Left hindlimb (tissue), 1 donor: ENCODE data around the gene UCHL1.
"Not testable (repeated sequence)": the region's sequence is repeated elsewhere in the genome, so short reads cannot be mapped to it uniquely, and the experiment has no call there.

Experiments used
- DNase-seq: peaks from one replicate; pipeline ENCODE4 v3.0.0-alpha.2; 2018

UCHL1 gene

DNA sequence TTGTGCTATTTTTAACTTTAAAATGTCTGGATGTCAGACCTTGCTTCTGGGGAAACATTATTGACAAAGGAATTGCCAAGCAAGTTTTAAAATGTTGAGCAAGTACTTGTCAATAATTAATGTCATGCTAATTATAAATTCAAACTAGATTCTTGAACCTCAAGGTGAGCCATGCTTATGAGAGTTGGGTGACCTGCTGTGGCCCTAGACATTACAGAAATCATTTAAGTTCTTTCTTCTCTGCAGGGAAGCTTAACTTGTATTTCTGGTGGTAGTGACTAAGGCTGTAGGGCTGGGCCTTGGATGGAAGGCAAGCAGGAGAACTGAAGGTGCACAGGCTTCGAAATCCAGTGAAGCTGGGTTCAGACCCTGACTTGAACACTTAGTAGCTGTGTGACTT lies 14.8 kb upstream of the UCHL1 start:
- DNase-seq = no peak

- DNase-seq = no peak
Observed at GRCh38 chr4:41245983-41246382, 10.7 kb upstream of the UCHL1 start.

GRCh38 chr4:41256131-41256739 lies 493 bp upstream of the UCHL1 start:
- DNase-seq = no peak

GRCh38 chr4:41257257-41257901 lies 651 bp downstream of the UCHL1 start:
- DNase-seq = peak; percentile 60

GRCh38 chr4:41257906-41258305 lies 1.2 kb downstream of the UCHL1 start:
- DNase-seq = no peak

DNA sequence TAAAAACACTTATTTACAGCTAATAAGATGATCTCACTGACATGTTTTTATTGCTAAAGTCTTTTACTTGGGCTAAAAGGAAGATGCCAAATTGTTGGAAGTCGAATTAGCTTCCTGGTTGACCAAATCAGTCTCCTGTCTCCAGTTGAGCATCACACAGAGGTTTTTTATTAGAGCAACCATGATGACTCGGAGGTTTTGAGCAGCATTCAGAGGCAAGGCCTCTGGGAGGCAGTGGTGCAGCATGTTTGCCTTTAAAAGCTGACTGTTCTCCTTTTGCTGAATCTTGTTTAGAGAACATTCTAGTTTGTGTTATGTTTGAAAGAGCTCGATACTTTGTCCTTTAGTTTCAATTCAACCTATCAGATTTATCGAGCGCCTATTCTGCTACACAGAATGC lies 2.1 kb downstream of the UCHL1 start:
- peak; percentile 39 for DNase-seq

- DNase-seq = no peak
Observed at GRCh38 chr4:41260116-41260733, 3.5 kb downstream of the UCHL1 start.

- DNase-seq = no peak
Observed at GRCh38 chr4:41262198-41262597, 5.5 kb downstream of the UCHL1 start.

DNA sequence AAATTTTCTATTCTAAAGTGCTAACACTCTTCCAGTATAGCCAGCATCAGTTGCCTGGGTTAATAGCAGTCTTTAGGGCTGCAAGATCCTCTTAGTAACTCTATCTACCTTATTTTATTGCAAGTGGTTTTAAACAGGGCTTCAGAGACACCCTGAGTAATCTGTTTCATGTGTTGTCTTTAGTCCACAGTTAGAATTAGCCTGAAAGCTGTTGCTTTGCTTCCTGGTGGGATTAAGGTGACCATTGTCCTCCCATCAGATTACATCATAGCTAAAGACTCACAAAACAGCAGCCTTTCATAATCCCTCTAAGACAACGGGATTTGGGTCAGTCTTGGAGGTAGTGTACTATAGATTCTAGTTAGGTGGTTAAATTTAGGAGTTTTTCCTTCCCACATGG lies 7.5 kb downstream of the UCHL1 start:
- DNase-seq = no peak

DNA sequence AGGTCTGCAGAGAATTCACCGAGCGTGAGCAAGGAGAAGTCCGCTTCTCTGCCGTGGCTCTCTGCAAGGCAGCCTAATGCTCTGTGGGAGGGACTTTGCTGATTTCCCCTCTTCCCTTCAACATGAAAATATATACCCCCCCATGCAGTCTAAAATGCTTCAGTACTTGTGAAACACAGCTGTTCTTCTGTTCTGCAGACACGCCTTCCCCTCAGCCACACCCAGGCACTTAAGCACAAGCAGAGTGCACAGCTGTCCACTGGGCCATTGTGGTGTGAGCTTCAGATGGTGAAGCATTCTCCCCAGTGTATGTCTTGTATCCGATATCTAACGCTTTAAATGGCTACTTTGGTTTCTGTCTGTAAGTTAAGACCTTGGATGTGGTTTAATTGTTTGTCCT lies 11.3 kb downstream of the UCHL1 start:
- DNase-seq = peak; percentile 36

GRCh38 chr4:41268721-41269517 lies 12.2 kb downstream of the UCHL1 start:
- DNase-seq = no peak

DNA sequence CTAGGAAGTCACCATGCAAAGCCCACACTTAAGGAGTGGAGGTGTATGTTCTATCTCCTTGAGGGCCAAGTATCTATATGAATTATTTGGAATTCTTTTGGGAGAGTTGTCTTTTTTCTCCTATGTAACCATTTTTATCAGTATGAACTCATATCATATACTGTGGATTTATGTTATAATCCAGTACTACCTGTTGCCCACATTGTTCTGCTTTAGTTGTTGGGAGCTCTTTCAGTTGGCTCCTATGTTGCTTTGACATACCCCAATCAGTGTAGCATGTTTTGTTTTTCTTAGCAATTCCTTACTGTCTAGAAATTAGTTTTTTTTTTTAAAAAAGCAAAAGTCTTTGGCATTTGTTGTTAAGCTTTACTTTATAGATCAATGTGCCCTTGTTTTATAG lies 13.0 kb downstream of the UCHL1 start:
- no peak for DNase-seq

- DNase-seq = not testable (repeated sequence)
Observed at GRCh38 chr4:41275931-41276330, 19.2 kb downstream of the UCHL1 start.

- DNase-seq = no peak
Observed at GRCh38 chr4:41280010-41280409, 23.3 kb downstream of the UCHL1 start.

DNA sequence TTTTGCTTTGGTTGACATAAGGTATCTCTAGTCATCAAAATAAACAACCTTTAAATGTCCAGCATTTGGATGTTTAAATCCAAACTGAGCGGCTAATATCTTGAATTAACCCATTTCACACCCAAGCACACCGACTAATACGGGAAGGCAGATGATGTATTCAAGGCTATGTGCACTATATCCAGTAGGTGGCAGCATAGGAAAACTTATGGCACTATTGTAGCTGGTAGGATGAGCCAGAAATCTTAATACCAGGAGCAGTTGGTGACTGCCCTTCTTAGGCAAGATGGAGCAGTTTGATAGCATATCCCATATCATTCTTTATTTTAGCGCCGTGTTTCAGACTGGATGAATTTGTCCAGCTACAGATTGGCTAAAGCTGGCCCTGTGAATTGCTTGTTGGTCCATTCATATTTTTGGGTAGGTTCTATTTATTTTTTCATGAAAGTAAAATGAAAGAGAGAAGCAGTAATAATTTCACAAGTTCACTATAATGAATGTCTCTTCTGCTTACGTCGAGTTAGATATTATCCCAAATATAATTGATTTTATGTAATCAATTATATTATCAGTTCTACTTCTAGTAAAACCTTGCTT lies 24.4 kb downstream of the UCHL1 start:
- DNase-seq = peak; percentile 50

DNA sequence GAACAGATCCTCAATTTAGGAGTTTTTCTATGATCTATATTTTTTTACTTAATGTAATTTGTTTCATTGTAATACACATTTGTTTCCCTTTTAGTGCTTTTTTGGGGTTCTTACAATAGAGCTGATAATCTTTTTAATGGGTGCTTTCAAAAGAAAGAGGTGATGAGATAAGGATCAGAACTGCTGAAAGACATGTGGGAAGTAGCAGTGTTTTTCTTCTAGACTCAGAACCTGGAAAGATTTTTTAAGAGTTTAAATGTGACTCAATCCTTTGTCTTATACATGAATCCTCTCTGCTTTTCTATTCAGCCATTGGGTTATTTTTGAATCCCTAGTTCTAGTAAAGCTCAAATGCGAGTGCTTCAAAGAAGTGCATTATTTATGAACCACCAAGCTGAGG lies 25.6 kb downstream of the UCHL1 start:
- no peak for DNase-seq

DNA sequence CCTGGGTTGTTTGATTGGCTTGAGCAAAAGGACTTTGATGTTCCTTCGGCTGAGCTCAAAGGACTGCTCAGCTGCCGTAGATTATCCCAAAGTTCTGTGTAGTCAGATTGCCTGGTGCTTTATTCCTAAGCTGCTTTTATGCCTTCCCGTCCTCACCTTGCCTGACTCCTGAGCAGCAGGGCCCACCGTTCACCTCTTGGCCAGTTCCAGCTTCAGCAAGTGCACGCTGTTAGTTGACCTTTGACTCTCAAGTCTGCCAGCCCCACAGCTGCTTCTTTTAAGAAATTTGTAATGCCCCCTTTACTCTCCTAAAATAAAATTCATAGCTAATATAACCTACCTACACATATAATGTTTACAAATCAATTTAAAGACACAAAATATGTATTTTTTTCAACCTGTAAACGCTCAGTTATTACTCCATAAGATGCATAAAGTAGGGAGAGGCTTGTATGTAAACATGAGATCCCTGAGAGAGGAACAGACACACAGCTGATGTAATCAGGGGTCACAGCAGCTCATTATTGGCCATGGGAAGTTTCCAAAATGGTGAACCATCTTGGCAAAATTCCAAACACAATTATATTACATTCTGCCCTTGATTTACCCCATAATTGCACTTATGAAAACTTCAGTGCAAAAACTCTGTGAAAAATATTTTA lies 28.6 kb downstream of the UCHL1 start:
- DNase-seq = no peak

DNA sequence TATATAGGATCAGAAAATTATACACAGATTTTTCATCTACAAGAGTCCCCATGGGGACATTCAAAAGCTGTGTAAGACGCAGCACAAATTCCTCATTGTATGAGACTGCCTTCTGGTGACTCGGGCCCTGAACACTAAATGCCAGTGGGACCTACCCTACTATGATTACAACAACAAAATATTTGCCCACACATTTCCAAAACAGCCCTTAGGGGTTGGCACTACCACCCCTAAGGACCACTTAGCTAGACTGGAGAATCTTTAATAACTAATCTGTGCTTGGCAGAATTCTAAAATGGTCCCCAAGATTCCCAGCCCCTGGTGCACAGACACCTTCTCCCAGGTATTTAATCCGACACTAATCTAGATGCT lies 29.1 kb downstream of the UCHL1 start:
- DNase-seq = no peak

- DNase-seq = no peak
Observed at GRCh38 chr4:41287005-41287404, 30.3 kb downstream of the UCHL1 start.

- no peak for DNase-seq
Observed at GRCh38 chr4:41287852-41288251, 31.1 kb downstream of the UCHL1 start.

DNA sequence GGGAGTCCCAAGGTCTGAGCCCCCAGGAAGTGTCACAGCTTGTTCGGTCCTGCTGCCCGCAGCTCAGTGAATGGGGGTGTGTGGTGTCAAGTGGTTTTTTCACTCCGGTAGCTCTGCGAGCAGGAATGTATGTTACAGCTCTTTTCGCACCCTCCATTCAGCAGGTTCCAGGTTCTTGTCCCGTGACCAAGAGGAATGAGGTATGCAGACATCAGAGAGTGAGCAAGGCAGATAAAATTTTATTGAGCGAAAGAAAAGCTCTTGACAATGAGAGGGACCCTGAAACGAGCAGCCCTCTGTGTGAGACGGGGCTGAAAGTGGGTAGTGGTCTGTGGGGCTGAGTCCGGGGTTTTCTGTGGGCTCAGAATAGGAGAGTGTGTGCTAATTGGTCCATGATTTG lies 31.5 kb downstream of the UCHL1 start:
- no peak for DNase-seq

DNA sequence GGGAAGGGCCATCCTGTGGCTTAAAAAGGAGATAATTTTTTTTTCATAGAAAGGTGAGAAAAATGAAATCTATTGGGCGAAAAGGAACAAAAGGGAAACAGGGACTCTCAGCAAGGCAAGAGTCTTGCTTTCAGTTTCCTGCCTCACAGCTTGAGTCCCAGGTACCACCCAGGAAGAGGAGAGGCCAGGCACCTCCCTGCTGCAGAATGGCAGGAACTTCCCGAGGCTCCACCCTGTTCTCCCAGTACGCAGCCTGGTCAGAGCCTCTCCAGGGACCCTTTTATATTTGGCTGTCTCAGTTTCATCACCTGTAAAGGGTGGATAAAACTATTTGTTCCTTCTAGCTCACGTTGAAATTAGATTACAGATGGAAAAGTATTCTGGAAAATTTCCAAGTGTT lies 33.8 kb downstream of the UCHL1 start:
- no peak for DNase-seq
